Testis (tissue), 3 donors: Measurements from ENCODE around the gene STK32A. TPM values are rescaled to one million over a fixed set of nuclear protein-coding genes. Genes with fewer than 3 reads are reported as not detected.

Experiments used
- DNase-seq: peaks from one replicate; pipeline ENCODE4 v3.0.0-alpha.2; 2019
- H3K27ac ChIP-seq, 2 donors: fragments of 200-600 bp; sonication (generic); one replicate each; pipeline ENCODE4 v1.5.1; 2019
- H3K27me3 ChIP-seq: fragments of 200-600 bp; sonication (generic); one replicate; pipeline ENCODE4 v1.5.1; 2019
- H3K36me3 ChIP-seq: fragments of 200-600 bp; sonication (generic); one replicate; pipeline ENCODE4 v1.5.1; 2017; ENCODE audit warnings: low read depth; ENCODE audit errors: missing control alignments
- H3K4me1 ChIP-seq: fragments of 200-600 bp; sonication (generic); one replicate; pipeline ENCODE4 v1.5.1; 2019
- H3K4me3 ChIP-seq, 2 donors: fragments of 200-600 bp; sonication (generic); one replicate each; pipeline ENCODE4 v1.5.1; 2017 to 2019
- H3K9me3 ChIP-seq: fragments of 200-600 bp; sonication (generic); one replicate; pipeline ENCODE4 v1.5.1; 2017
- POLR2A ChIP-seq: fragments of 450-650 bp; IDR thresholded peaks from one replicate; pipeline ENCODE4 v1.6.1; 2017; ENCODE audit warnings: antibody characterized with exemption, mild to moderate bottlenecking, moderate library complexity
- WGBS, 2 donors: methylation state at CpG; one replicate each; pipeline ENCODE4 v1.1.5; 2018; 5-methylcytosine and 5-hydroxymethylcytosine counted together
- intact Hi-C: fragments of 100-400 bp; cut with DNase I; formaldehyde crosslinking; loops from one replicate; pipeline ENCODE4 v1.15.1; 2023; ENCODE audit warnings: low total_unique reads
- polyA plus RNA-seq: library from polyadenylated mRNA; stranded (reverse); fragments of 350-450 nt; fragmentation: Illumina TruSeq; extraction: RNeasy Lipid Tissue Mini Kit (QIAGEN cat#74804); gene quantifications from one replicate; pipeline ENCODE4 v1.2.3, GENCODE V29; 2014; ENCODE audit warnings: low read depth, low replicate concordance; ENCODE audit not compliant: insufficient read depth
- total RNA-seq, 2 donors: library from RNA; depleted of rRNA; stranded (reverse); fragments of >200 nt; gene quantifications; one replicate each; pipeline ENCODE4 v1.2.3, GENCODE V29; 2016
- TF ChIP-seq, protein P1 (sequence below), 3 experiments: fragments of 450-650 bp in 2 of 3; fragments of 200-600 bp in 1 of 3; sonication (generic) in 1 of 3; IDR thresholded peaks; one replicate each; pipeline ENCODE4 v1.5.1; 2016 to 2019; ENCODE audit warnings: antibody characterized with exemption in 3 of 3, mild to moderate bottlenecking in 2 of 3, moderate library complexity in 1 of 3

Gene STK32A
- total and polyA plus RNA-seq, 3 donors from 2014 or later, result 3.9 to 7.9 (median 6.0) TPM

DNA sequence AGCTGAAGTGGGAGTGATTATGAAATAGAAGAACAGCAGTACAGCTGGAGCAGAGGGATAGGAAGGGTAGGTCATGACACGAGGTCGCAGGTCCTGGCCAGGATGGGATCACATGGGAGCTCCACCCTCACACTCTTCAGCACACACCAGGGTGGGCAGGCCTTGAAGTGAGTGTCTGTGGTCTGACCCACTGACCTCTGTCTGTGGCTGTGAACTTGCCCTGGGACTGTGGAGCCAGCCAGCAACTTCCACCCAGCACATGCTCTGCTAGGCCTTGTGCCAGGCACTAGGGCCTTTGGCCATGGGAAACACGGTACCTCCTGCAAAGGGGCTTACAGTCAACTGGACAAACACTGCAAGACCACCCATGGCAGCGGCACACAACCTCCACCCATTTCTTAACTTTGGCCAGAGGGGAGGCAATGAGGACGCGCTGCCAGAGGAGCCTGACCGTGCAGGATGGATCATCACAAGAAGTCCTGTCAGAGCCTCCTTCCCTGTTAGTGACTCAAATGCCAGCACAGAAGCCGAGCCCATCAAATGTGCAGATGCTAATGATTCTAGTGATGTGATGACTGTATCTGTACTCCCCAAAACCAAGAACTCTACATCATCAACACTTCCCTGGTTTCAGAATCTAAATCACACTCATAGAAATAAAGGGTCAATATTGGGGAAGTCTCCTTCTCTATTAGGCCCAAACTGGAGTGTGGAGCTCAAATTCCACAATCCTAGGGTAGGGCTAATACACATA, 161.4 kb downstream of the STK32A start:
- DNase-seq, result peak; percentile 82
- Histone ChIP-seq H3K27me3 (no peaks in the 10 kb centered on the region), H3K4me1 (peaks cover 12% of the 10 kb centered on the region), H3K4me3 (no peak overlapping the region), H3K36me3 (no peaks in the 10 kb centered on the region), H3K27ac (no peak overlapping the region), H3K9me3 (no peaks in the 10 kb centered on the region)
- TF ChIP-seq, protein P1, sequence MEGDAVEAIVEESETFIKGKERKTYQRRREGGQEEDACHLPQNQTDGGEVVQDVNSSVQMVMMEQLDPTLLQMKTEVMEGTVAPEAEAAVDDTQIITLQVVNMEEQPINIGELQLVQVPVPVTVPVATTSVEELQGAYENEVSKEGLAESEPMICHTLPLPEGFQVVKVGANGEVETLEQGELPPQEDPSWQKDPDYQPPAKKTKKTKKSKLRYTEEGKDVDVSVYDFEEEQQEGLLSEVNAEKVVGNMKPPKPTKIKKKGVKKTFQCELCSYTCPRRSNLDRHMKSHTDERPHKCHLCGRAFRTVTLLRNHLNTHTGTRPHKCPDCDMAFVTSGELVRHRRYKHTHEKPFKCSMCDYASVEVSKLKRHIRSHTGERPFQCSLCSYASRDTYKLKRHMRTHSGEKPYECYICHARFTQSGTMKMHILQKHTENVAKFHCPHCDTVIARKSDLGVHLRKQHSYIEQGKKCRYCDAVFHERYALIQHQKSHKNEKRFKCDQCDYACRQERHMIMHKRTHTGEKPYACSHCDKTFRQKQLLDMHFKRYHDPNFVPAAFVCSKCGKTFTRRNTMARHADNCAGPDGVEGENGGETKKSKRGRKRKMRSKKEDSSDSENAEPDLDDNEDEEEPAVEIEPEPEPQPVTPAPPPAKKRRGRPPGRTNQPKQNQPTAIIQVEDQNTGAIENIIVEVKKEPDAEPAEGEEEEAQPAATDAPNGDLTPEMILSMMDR (IDR thresholded peaks at IDR 0.05), result no peak
- no peak for TF ChIP-seq POLR2A
- intact Hi-C loops, result loop anchor here (10.0 kb wide), 1 partner anchor 171 kb away; no protein-coding TSS in a partner anchor
- WGBS, 2 donors, result 45 to 63% methylated on average over 4 to 8 of the region's 8 CpGs

DNA sequence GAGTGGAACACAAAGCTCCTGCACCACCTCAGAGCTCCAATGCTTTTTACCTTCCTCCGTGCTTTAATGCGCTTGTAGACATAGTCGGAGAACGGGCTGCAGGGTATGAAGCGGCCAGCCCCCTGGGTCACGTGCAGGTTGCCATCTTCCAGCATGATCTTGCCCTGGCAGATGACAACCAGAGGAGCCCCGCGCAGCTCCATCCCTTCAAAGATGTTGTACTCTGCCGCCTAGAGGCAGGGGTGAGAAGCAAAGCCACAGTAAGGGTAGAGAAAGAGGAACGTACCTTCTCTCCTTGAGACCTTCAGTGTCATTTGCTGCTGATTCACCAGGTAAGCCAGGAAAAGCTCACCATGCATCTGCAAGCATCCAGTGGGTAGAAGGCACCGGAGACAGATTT, 162.8 kb downstream of the STK32A start:
- no peak for TF ChIP-seq POLR2A
- TF ChIP-seq, protein P1 (IDR thresholded peaks at IDR 0.05), result no peak
- intact Hi-C loops, result loop anchor here (10.0 kb wide), 1 partner anchor 173 kb away; no protein-coding TSS in a partner anchor
- Histone ChIP-seq H3K4me3 (no peak overlapping the region), H3K9me3 (no peaks in the 10 kb centered on the region), H3K4me1 (peaks cover 17% of the 10 kb centered on the region), H3K36me3 (no peaks in the 10 kb centered on the region), H3K27me3 (no peaks in the 10 kb centered on the region), H3K27ac (no peak overlapping the region)
- 90 to 91% methylated on average over 10 to 11 of the region's 11 CpGs for WGBS, 2 donors
- DNase-seq, result no peak

DNA sequence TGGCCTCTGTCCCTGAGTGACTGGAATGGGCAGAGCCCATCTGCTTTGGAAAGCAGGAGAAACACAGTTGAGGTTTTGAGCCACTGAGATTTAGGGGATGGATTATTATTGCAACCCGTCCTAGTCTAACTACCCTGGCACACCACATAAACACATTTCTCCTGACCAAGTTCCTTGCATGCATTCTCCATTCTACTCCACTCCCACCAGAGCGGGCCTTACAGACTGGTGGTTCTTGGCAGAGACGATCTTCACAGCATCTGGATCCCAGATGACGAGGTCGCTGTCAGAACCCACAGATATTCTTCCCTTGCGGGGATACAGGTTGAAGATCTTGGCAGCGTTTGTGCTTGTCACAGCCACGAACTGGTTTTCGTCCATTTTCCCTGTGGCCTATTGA, 164.0 kb downstream of the STK32A start:
- intact Hi-C loops, result loop anchor here (10.0 kb wide), 1 partner anchor 174 kb away; no protein-coding TSS in a partner anchor
- Histone ChIP-seq H3K4me3 (no peak overlapping the region), H3K36me3 (no peaks in the 10 kb centered on the region), H3K4me1 (peaks cover 26% of the 10 kb centered on the region), H3K27ac (no peak overlapping the region), H3K27me3 (no peaks in the 10 kb centered on the region), H3K9me3 (no peaks in the 10 kb centered on the region)
- 71 to 94% methylated on average over 9 of the region's 9 CpGs for WGBS, 2 donors
- no peak for DNase-seq
- no peak for TF ChIP-seq POLR2A
- TF ChIP-seq, protein P1 (IDR thresholded peaks at IDR 0.05), result no peak

DNA sequence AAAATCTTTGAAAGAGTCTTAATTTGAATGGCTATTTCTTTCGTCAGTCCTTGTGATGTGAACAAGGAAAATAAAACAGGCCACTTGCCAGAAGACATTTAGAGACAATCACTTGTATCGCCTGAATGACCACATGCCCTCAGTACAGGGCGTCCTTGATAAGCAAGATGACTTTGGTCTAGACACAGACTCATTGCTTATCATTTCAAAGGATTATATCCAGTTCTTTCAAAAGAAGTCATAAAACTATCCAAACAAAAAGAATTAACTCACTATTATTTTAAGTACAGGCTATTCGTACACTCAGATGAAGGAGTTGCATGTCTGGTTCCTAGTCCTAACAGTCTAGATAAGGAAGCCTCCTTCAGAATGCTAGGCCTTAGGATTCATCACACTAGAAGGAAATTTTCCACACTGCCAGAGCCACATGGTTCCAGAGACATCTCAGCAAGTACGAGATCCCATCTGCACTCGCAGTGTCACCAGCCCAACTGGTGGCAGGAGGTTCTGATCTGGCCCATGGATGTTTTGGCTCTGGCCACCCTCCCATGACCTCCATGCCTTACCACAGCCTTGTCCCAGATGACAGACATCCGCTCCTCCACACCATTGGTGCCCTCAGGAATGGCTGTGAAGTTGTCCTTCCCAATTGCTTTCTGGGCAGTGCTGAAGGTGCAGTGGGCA, 165.4 kb downstream of the STK32A start:
- H3K36me3 ChIP-seq, result no peaks in the 10 kb centered on the region
- peaks cover 38% of the 10 kb centered on the region for H3K4me1 ChIP-seq
- peak; percentile 50 for DNase-seq
- 46 to 57% methylated on average over 7 of the region's 7 CpGs for WGBS, 2 donors
- no peaks in the 10 kb centered on the region for H3K9me3 ChIP-seq
- TF ChIP-seq, protein P1 (IDR thresholded peaks at IDR 0.05), result no peak
- no peak for TF ChIP-seq POLR2A
- intact Hi-C loops, result no loop called here
- peak overlapping the region; percentile 42 to 55 for H3K27ac ChIP-seq
- H3K27me3 ChIP-seq, result no peaks in the 10 kb centered on the region
- H3K4me3 ChIP-seq, result no peak overlapping the region
